HG03060 (cell line): Measurements from ENCODE around the gene UTS2R.

ENCODE experiments used
- ATAC-seq: cut with Tn5 transposase; IDR thresholded peaks from one replicate; pipeline ENCODE4 v1.9.1; 2021; ENCODE audit warnings: low read depth, moderate number of reproducible peaks; ENCODE audit not compliant: unreplicated experiment

UTS2R gene

DNA sequence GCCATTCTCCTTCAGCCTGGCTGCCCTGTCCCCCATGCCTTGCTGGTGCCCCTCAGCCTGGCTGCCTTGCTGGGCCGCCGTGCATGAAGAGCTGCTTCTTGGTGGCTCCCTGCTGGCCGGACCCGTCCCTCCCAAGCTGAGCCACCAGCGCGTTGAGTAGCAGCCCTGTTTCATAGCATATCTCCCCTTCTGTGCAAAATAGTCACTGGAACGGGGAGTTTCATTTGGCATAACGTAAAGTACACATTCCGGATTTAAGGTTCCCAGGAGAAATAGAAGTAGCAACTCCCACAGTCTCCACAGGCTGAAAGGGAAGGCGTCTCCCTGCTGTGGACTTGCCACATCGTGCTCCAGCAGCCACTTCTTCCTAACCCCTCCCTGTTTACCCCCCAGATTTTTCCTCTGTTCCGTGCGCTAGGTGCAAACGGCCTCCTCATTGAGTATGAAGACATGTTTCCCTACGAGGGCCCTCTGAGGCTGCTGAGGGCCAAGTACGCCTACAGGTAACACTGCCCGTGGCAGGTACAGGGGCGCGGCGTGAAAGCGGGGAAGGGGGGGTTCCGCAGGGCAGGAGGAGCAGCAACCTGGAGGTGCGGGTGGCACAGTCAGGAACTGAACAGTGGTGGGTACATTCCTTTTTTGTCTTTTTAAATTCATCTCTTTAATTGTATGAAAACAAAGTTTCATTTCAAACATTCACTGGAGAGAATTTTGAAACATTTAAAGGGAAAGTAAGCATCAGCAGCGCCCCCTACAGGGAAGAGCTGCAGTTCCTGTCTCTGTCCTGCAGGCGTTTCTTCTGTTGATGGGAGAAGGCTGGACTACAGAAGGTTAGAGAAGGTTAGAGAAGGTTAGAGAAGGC is 52.7 kb downstream of the UTS2R start:
- no peak for ATAC-seq

GRCh38 chr17:82424863-82425159 is 53.2 kb downstream of the UTS2R start:
- no peak for ATAC-seq
